IPS-18a (cell line): ENCODE results near the gene CACNA1C.

Experiments
- H3K27ac ChIP-seq: one replicate; pipeline ENCODE4 v1.5.1; 2013; ENCODE audit warnings: low read length
- H3K27me3 ChIP-seq: one replicate; pipeline ENCODE4 v1.6.1; 2013; ENCODE audit warnings: mild to moderate bottlenecking, low read length; ENCODE audit not compliant: control insufficient read depth, insufficient read depth
- H3K36me3 ChIP-seq: one replicate; pipeline ENCODE4 v1.6.1; 2013; ENCODE audit warnings: low read depth, low read length; ENCODE audit not compliant: control insufficient read depth
- H3K4me1 ChIP-seq: one replicate; pipeline ENCODE4 v1.6.1; 2013; ENCODE audit warnings: low read depth, low read length; ENCODE audit not compliant: control insufficient read depth
- H3K4me3 ChIP-seq: one replicate; pipeline ENCODE4 v1.5.1; 2013; ENCODE audit warnings: low read length
- H3K9ac ChIP-seq: one replicate; pipeline ENCODE4 v1.6.1; 2013; ENCODE audit warnings: mild to moderate bottlenecking, low read length, moderate library complexity
- H3K9me3 ChIP-seq: one replicate; pipeline ENCODE4 v1.6.1; 2013; ENCODE audit warnings: low read depth, low read length; ENCODE audit not compliant: control insufficient read depth

The CACNA1C gene

DNA sequence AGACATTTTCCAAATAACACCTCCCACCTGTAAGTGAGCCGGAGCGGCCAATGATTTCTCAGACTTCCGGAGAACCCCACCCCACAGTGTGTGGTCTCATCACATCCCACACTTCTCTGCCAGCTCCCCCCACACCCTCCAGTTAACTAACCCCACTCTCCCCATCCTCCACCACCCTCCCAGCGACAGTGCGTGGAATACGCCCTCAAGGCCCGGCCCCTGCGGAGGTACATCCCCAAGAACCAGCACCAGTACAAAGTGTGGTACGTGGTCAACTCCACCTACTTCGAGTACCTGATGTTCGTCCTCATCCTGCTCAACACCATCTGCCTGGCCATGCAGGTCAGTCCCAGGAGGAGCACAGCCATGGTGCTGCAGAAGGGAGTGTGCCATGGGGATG, 557.6 kb downstream of the CACNA1C start:
- no peak overlapping the region for H3K9ac ChIP-seq
- H3K9me3 ChIP-seq, result no peaks in the 10 kb centered on the region
- no peak overlapping the region for H3K27ac ChIP-seq
- no peak overlapping the region for H3K4me3 ChIP-seq
- no peaks in the 10 kb centered on the region for H3K4me1 ChIP-seq
- H3K27me3 ChIP-seq, result no peaks in the 10 kb centered on the region
- H3K36me3 ChIP-seq, result no peaks in the 10 kb centered on the region

DNA sequence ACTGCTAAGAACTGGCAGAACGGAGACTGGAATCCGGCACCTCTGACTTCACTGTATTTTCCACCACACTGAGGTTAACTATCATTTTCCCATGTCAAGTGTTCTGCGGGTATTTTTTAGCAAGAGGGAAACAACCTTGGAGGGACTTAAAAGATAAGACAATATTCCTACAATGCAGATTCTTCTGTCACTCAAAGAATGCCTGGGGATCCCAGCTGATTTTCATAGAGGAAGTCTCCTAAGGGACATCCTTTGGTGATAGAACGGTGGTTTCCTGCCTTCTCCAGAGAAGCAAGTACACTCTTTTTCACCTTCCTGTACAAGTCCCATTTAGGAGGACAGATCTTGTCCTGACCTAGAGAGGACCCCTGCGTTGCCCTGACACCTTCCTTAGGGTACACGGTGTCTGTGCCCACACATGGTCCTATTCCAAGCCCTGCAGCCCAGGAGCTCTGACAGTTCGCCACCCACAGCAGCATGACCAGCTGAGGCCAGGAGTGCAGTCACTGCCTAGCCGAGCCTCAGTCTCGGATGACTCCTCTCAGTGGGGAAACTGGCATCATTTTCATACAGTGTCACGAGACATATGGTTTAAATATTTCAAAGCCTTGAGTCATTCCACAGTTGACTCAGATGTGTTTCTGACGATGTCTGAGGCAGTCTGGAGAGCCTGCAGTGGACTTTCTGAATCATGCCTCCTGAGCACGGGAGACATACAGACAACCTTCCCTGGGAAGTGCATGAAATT, 560.7 kb downstream of the CACNA1C start:
- Histone ChIP-seq H3K9ac (no peak overlapping the region), H3K27ac (no peak overlapping the region), H3K9me3 (no peaks in the 10 kb centered on the region), H3K27me3 (no peaks in the 10 kb centered on the region), H3K36me3 (no peaks in the 10 kb centered on the region), H3K4me1 (no peaks in the 10 kb centered on the region), H3K4me3 (no peak overlapping the region)

DNA sequence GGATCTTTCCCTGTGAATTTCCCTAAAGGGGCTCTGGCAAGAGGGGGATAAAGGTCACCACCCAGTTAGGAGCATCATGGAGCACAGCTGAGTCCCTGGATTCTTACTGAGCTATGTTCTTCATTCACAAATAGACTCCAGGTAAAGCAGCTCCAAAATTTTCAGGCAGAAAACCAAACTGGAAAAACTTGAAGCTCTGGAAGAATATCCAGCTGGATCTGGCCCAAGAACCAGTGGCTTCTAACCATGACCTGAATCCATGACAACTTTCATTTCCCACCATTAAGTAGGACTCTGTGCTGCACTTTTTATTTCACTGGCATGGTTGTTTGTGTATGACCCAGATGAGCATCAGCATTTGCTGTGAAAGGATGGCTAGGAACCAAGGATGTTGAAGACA, 561.6 kb downstream of the CACNA1C start:
- Histone ChIP-seq H3K9ac (no peak overlapping the region), H3K27me3 (no peaks in the 10 kb centered on the region), H3K9me3 (no peaks in the 10 kb centered on the region), H3K36me3 (no peaks in the 10 kb centered on the region), H3K4me3 (no peak overlapping the region), H3K27ac (no peak overlapping the region), H3K4me1 (no peaks in the 10 kb centered on the region)

DNA sequence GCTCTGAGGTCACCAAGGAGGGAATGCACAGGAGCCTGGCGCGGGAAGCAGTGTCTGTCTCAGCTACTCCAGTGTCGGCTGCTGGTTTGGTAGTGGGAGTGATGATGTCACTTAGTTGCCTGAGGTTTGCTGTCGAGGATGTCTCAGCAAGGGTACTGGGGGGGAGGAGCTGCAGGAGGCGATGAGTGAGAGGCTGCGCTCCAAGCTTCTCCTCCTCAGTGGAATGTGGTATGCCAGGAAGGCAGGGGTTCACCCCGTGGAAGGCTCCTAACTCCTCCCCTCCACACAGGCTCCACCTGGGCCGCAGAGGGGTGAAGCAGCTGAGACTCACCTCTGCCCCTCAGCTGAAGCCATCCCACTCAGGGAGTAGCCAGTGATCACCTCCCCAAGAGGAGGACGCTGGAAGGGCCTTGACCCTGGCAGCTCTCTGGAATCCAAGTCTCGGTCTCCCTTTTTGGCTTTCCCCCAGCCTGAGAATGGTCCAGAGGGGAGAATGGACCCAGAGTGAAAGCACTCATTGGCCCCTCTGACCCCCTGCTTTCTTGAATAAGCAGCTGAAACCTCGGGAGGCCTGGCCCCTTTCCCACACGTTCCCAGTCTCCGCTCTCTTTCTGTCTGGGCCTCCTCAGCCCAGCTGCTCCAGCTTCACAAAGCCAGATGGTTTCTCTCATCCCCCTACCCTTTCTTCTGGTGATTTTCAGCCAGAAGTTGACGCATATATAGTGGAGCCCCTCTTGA, 563.0 kb downstream of the CACNA1C start:
- H3K27me3 ChIP-seq, result no peaks in the 10 kb centered on the region
- no peaks in the 10 kb centered on the region for H3K9me3 ChIP-seq
- H3K36me3 ChIP-seq, result no peaks in the 10 kb centered on the region
- no peaks in the 10 kb centered on the region for H3K4me1 ChIP-seq
- H3K9ac ChIP-seq, result no peak overlapping the region
- no peak overlapping the region for H3K27ac ChIP-seq
- H3K4me3 ChIP-seq, result no peak overlapping the region

DNA sequence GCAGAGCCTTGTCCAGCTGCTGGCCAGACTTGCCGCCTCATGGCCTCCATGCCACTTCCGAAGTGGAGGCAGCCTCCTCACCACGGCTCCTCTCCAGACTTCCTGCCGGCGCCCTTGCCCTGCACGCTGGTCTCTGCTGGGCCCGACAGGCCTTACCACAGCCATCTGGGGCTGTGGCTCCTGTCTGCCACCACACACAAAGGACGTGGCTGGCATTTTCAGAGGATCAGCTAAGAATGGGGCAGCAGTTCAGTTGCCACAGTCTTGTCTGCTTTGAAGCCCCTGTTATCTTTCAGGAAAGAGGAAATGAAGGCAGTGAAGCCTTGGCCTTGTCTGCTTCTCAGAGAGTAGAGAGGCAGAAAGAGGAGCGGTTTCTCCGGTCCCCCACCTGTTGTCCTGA, 564.0 kb downstream of the CACNA1C start:
- Histone ChIP-seq H3K27ac (no peak overlapping the region), H3K9me3 (no peaks in the 10 kb centered on the region), H3K36me3 (no peaks in the 10 kb centered on the region), H3K4me3 (no peak overlapping the region), H3K4me1 (no peaks in the 10 kb centered on the region), H3K27me3 (no peaks in the 10 kb centered on the region), H3K9ac (no peak overlapping the region)

DNA sequence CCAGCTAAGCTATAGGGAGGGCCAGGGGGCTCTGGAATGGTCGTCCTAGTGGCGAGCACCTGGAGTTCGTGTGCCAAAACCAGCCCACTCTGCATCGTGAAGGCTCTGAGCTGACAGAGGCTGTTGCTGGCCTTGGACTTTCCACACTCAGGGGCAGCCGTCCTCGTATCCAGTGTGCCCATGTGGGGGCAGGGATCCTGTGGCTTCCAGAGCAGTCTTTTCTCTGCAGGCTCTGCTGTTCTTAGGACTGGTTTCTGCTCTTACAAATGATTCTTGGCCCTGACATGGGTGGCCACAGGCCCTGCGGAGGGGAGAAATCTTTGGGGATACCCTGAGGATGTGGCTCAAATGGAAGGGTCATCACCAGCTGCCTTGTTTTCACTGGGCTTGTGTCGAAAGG, 564.6 kb downstream of the CACNA1C start:
- Histone ChIP-seq H3K4me3 (no peak overlapping the region), H3K9ac (no peak overlapping the region), H3K27me3 (no peaks in the 10 kb centered on the region), H3K4me1 (no peaks in the 10 kb centered on the region), H3K36me3 (no peaks in the 10 kb centered on the region), H3K27ac (no peak overlapping the region), H3K9me3 (no peaks in the 10 kb centered on the region)

DNA sequence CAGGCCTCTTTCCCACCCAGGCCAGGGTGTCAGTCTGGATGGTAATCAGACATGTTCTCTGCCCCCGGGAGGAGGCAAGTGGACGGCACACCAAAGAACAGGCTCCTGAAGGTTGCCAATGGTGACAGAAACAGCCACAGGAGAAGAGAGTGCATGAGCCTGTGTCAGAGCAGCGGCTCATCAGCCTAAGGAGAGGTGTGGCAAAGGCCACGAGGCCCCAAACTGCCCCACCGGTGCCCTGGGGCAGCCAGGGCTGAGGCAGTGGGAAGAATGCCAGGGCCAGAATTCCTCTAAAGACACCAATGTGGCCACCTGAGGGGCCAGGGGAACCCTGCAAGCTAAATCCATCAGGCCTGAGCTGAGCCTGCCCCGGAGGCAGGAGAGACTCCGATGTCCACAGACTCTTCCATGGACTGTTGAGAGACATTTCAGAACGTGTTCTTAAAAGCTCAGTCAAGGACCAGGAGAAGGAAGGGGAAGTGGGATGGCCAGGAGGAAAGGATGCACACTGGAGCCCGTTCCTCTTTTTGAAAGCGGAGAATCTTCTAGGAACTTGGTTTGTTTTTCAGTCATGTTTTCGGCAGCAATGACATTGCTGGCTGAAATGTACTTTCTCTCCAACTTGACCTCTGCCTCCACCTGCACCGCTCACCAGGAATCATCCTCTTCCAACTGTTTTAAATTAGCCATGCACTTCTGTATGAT, 565.7 kb downstream of the CACNA1C start:
- H3K4me1 ChIP-seq, result no peaks in the 10 kb centered on the region
- no peak overlapping the region for H3K4me3 ChIP-seq
- H3K27ac ChIP-seq, result no peak overlapping the region
- H3K27me3 ChIP-seq, result no peaks in the 10 kb centered on the region
- no peak overlapping the region for H3K9ac ChIP-seq
- no peaks in the 10 kb centered on the region for H3K36me3 ChIP-seq
- no peaks in the 10 kb centered on the region for H3K9me3 ChIP-seq

DNA sequence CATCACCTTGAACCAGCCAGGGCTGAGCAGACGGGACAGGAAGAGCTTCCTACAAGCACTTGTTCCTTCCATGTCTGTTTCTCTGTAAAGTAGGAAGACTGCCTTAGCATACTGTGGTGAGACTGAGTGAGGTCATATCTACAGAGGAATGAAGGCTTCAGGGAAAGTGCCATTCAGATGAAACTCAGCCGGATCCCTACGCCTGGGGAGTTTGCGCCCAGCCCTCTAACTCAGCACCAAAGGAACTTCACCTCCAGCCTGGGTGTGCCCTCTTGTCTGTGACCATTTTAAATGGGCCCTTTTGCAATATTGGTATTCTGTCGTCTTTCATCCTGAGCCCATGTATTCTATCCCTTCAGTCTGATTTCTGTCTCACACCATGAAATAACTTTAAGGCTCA, 566.3 kb downstream of the CACNA1C start:
- Histone ChIP-seq H3K9ac (no peak overlapping the region), H3K27me3 (no peaks in the 10 kb centered on the region), H3K36me3 (no peaks in the 10 kb centered on the region), H3K9me3 (no peaks in the 10 kb centered on the region), H3K27ac (no peak overlapping the region), H3K4me3 (no peak overlapping the region), H3K4me1 (no peaks in the 10 kb centered on the region)

DNA sequence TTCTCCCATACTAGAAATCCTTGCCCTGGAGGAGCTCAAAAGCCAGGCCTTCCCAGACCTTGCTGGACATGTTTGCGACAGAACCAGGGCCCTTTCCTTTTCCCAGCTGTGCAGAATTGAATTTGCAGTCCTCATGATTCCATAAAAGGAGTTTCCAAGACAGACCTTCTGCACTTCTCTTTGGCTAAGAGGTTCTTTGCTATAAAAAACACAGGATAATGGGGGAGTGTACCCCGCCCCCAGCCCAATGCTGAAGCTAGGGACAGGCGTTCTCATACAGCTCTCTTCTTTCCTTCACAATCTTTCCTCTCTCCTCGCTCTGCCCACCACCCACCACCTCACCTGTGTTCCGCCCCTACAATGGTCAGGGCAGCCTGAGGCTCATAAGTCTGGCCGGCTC, 569.7 kb downstream of the CACNA1C start:
- H3K27me3 ChIP-seq, result no peaks in the 10 kb centered on the region
- H3K9me3 ChIP-seq, result no peaks in the 10 kb centered on the region
- H3K36me3 ChIP-seq, result no peaks in the 10 kb centered on the region
- H3K27ac ChIP-seq, result no peak overlapping the region
- no peak overlapping the region for H3K4me3 ChIP-seq
- H3K9ac ChIP-seq, result no peak overlapping the region
- H3K4me1 ChIP-seq, result peaks cover 15% of the 10 kb centered on the region

DNA sequence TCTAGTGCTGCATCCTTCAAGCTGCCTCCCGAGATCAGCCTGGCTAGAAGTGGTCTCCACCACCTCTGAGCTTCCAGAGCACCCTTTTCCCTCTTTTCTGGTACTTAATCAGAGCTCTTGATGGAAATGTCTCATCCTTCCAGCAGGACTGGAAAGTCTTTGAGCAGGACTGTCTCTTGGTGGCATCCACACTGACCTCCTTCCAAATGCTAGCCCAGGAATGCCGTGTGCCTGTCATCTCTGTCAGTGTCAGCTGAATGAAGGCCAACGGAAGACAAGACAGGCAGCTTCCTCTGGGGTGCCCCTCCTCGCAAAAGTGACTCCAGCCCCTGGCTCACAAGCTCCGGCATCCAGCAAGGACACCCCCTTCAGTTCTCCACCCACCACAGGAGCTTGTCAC, 570.7 kb downstream of the CACNA1C start:
- no peak overlapping the region for H3K9ac ChIP-seq
- no peak overlapping the region for H3K27ac ChIP-seq
- no peaks in the 10 kb centered on the region for H3K36me3 ChIP-seq
- no peaks in the 10 kb centered on the region for H3K27me3 ChIP-seq
- H3K4me1 ChIP-seq, result peaks cover 15% of the 10 kb centered on the region
- no peaks in the 10 kb centered on the region for H3K9me3 ChIP-seq
- H3K4me3 ChIP-seq, result no peak overlapping the region

DNA sequence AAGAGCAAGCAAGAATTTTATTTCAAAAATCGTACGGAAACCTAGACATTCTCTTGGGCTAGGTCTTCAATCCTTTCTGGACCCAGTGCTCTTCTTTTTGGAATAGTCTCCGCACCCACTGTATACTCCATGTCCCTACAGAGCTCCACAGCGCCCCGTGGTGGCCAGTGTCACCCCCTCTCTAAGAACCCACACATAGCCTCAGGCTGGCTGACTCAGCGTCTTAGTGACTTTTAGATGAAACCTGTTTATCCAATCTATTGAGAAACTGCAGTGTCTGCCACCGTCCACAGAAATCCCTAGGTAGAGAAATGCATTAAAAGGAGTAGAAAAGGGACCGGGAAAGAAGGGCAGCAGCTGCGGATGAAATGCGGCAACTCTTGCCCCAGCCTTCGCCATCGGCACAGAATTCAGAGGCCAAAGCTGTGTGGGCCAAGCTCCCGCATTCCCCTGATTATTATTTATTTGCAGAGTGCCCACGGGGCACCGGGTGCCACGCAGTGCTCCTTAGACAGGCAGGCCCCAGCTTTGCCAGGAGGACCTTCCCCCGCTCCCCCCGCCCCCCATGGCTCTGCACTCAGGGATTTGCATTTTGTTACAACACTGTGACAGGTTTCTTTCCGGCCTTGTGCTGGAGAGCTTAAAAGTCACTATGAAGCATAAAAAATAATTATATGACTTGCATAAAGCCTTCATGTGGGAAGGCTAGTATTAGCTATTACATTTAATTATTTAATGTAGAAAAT, 571.9 kb downstream of the CACNA1C start:
- no peaks in the 10 kb centered on the region for H3K9me3 ChIP-seq
- no peak overlapping the region for H3K27ac ChIP-seq
- peak overlapping the region; percentile 24 for H3K9ac ChIP-seq
- no peaks in the 10 kb centered on the region for H3K27me3 ChIP-seq
- no peak overlapping the region for H3K4me3 ChIP-seq
- no peaks in the 10 kb centered on the region for H3K36me3 ChIP-seq
- H3K4me1 ChIP-seq, result peaks cover 15% of the 10 kb centered on the region
